HEK293 (cell line): ENCODE results near the gene PYDC2.

ENCODE experiments used
- ZBTB7A ChIP-seq: fragments of 450-650 bp; formaldehyde crosslinking; IDR thresholded peaks from 2 replicates; pipeline ENCODE4 v1.5.1; 2016; ENCODE audit warnings: low read depth, missing biosample characterization, missing genetic modification characterization
- ZFP3 ChIP-seq: fragments of 450-650 bp; formaldehyde crosslinking; IDR thresholded peaks from 2 replicates; pipeline ENCODE4 v1.5.1; 2016; ENCODE audit warnings: low read depth, missing biosample characterization, missing genetic modification characterization
- ZNF121 ChIP-seq: fragments of 450-650 bp; formaldehyde crosslinking; IDR thresholded peaks from 2 replicates; pipeline ENCODE4 v1.5.1; 2016; ENCODE audit warnings: missing biosample characterization, missing genetic modification characterization
- ZNF221 ChIP-seq: fragments of 450-650 bp; formaldehyde crosslinking; IDR thresholded peaks from 2 replicates; pipeline ENCODE4 v1.5.1; 2017; ENCODE audit warnings: missing biosample characterization, missing genetic modification characterization, borderline replicate concordance
- ZNF23 ChIP-seq: fragments of 450-650 bp; formaldehyde crosslinking; IDR thresholded peaks from 2 replicates; pipeline ENCODE4 v1.5.1; 2016; ENCODE audit warnings: missing biosample characterization, missing genetic modification characterization, borderline replicate concordance
- ZNF24 ChIP-seq: fragments of 450-650 bp; formaldehyde crosslinking; IDR thresholded peaks from 2 replicates; pipeline ENCODE4 v1.5.1; 2016; ENCODE audit warnings: missing biosample characterization, missing genetic modification characterization
- ZNF561 ChIP-seq: fragments of 450-650 bp; IDR thresholded peaks from 2 replicates; pipeline ENCODE4 v1.5.1; 2018; ENCODE audit warnings: missing biosample characterization, missing genetic modification characterization, borderline replicate concordance
- ZNF654 ChIP-seq: fragments of 450-650 bp; formaldehyde crosslinking; IDR thresholded peaks from 2 replicates; pipeline ENCODE4 v1.5.1; 2016; ENCODE audit warnings: low read depth, missing biosample characterization, missing genetic modification characterization
- TF ChIP-seq, protein P1 (sequence below): fragments of 450-650 bp; formaldehyde crosslinking; IDR thresholded peaks from 2 replicates; pipeline ENCODE4 v1.5.1; 2016; ENCODE audit warnings: missing biosample characterization, missing genetic modification characterization
- TF ChIP-seq, protein P2 (sequence below): fragments of 450-650 bp; formaldehyde crosslinking; IDR thresholded peaks from 2 replicates; pipeline ENCODE4 v1.5.1; 2016; ENCODE audit warnings: missing biosample characterization, missing genetic modification characterization
- TF ChIP-seq, protein P3 (sequence below): fragments of 450-650 bp; formaldehyde crosslinking; IDR thresholded peaks from 2 replicates; pipeline ENCODE4 v1.5.1; 2016; ENCODE audit warnings: missing biosample characterization, missing genetic modification characterization

DNA sequence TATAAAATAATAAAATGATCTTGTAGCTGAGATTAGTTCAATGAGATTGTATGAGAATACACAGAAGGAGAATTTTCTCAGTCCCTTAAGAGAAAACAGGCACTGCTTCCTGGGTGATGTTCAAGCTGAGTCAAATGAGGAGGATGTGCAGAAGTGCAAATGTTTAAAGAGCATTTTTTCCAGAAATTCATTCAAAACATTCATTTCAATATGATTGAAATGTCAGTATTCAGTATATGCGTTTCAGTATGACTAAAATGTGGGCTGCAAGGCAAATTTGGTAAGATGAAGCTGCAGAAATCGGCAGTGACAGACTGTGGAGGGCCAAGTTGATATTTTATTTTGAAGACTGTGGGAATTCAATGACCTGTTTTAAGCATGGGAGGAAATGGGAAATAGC is 19.3 kb upstream of the PYDC2 start:
- TF ChIP-seq, protein P1, sequence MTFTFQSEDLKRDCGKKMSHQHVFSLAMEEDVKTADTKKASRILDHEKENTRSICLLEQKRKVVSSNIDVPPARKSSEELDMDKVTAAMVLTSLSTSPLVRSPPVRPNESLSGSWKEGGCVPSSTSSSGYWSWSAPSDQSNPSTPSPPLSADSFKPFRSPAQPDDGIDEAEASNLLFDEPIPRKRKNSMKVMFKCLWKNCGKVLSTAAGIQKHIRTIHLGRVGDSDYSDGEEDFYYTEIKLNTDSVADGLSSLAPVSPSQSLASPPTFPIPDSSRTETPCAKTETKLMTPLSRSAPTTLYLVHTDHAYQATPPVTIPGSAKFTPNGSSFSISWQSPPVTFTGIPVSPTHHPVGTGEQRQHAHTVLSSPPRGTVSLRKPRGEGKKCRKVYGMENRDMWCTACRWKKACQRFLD (tag by site-specific recombination), result no peak
- no peak for TF ChIP-seq ZNF24
- no peak for TF ChIP-seq ZBTB7A (tag by site-specific recombination)
- TF ChIP-seq, protein P2, sequence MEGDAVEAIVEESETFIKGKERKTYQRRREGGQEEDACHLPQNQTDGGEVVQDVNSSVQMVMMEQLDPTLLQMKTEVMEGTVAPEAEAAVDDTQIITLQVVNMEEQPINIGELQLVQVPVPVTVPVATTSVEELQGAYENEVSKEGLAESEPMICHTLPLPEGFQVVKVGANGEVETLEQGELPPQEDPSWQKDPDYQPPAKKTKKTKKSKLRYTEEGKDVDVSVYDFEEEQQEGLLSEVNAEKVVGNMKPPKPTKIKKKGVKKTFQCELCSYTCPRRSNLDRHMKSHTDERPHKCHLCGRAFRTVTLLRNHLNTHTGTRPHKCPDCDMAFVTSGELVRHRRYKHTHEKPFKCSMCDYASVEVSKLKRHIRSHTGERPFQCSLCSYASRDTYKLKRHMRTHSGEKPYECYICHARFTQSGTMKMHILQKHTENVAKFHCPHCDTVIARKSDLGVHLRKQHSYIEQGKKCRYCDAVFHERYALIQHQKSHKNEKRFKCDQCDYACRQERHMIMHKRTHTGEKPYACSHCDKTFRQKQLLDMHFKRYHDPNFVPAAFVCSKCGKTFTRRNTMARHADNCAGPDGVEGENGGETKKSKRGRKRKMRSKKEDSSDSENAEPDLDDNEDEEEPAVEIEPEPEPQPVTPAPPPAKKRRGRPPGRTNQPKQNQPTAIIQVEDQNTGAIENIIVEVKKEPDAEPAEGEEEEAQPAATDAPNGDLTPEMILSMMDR, result no peak
- no peak for TF ChIP-seq ZNF23 (tag by site-specific recombination)
- TF ChIP-seq ZNF654 (tag by site-specific recombination), result no peak
- TF ChIP-seq ZNF121 (tag by site-specific recombination), result no peak
- TF ChIP-seq ZFP3 (tag by site-specific recombination), result no peak
- TF ChIP-seq ZNF561, result no peak
- TF ChIP-seq, protein P3, sequence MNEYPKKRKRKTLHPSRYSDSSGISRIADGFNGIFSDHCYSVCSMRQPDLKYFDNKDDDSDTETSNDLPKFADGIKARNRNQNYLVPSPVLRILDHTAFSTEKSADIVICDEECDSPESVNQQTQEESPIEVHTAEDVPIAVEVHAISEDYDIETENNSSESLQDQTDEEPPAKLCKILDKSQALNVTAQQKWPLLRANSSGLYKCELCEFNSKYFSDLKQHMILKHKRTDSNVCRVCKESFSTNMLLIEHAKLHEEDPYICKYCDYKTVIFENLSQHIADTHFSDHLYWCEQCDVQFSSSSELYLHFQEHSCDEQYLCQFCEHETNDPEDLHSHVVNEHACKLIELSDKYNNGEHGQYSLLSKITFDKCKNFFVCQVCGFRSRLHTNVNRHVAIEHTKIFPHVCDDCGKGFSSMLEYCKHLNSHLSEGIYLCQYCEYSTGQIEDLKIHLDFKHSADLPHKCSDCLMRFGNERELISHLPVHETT (tag by site-specific recombination), result no peak
- TF ChIP-seq ZNF221, result no peak
